ENCODE results near the gene BANF2.
"Not testable (repeated sequence)": the region's sequence is repeated elsewhere in the genome, so short reads cannot be mapped to it uniquely, and the experiment has no call there.

BANF2 gene

GRCh38 chr20:17707951-17708350, 8.2 kb downstream of the BANF2 start:
- DNase-seq (ENCODE audit: low read depth, low spot score); H3K27ac ChIP-seq: not testable (repeated sequence)

- DNase-seq (ENCODE audit: low read depth, low spot score): no peak
- H3K27ac ChIP-seq: no peak overlapping the region
Measured at GRCh38 chr20:17708675-17709360, 9.1 kb downstream of the BANF2 start.

GRCh38 chr20:17709361-17710293, 9.9 kb downstream of the BANF2 start:
- no peak for DNase-seq (ENCODE audit: low read depth, low spot score)
- H3K27ac ChIP-seq: no peak overlapping the region

GRCh38 chr20:17710379-17711266, 10.9 kb downstream of the BANF2 start:
- no peak overlapping the region for H3K27ac ChIP-seq
- DNase-seq (ENCODE audit: low read depth, low spot score): no peak

- H3K27ac ChIP-seq: no peak overlapping the region
Measured at GRCh38 chr20:17711267-17711627, 11.5 kb downstream of the BANF2 start.

GRCh38 chr20:17712201-17712600, 12.4 kb downstream of the BANF2 start:
- no peak overlapping the region for H3K27ac ChIP-seq
- DNase-seq (ENCODE audit: low read depth, low spot score): no peak

More at GRCh38 chr20:17711267-17711627, 11.5 kb downstream of the BANF2 start:
- no peak for DNase-seq (ENCODE audit: low read depth, low spot score)

GRCh38 chr20:17712708-17713107, 12.9 kb downstream of the BANF2 start:
- H3K27ac ChIP-seq: no peak overlapping the region
- no peak for DNase-seq (ENCODE audit: low read depth, low spot score)

GRCh38 chr20:17714597-17714996, 14.8 kb downstream of the BANF2 start:
- DNase-seq (ENCODE audit: low read depth, low spot score): no peak

GRCh38 chr20:17715075-17715474, 15.3 kb downstream of the BANF2 start:
- DNase-seq (ENCODE audit: low read depth, low spot score): no peak
- no peak overlapping the region for H3K27ac ChIP-seq

More at GRCh38 chr20:17714597-17714996, 14.8 kb downstream of the BANF2 start:
- H3K27ac ChIP-seq: no peak overlapping the region

- no peak for DNase-seq (ENCODE audit: low read depth, low spot score)
- H3K27ac ChIP-seq: no peak overlapping the region
Measured at GRCh38 chr20:17716331-17716730, 16.6 kb downstream of the BANF2 start.

GRCh38 chr20:17720755-17721154, 21.0 kb downstream of the BANF2 start:
- no peak for DNase-seq (ENCODE audit: low read depth, low spot score)
- no peak overlapping the region for H3K27ac ChIP-seq

- no peak overlapping the region for H3K27ac ChIP-seq
- DNase-seq (ENCODE audit: low read depth, low spot score): no peak
Measured at GRCh38 chr20:17721802-17722486, 22.2 kb downstream of the BANF2 start.

- no peak overlapping the region for H3K27ac ChIP-seq
- DNase-seq (ENCODE audit: low read depth, low spot score): no peak
Measured at GRCh38 chr20:17722493-17723300, 22.9 kb downstream of the BANF2 start.

GRCh38 chr20:17723301-17723691, 23.5 kb downstream of the BANF2 start:
- no peak overlapping the region for H3K27ac ChIP-seq
- no peak for DNase-seq (ENCODE audit: low read depth, low spot score)

GRCh38 chr20:17725094-17725835, 25.5 kb downstream of the BANF2 start:
- DNase-seq (ENCODE audit: low read depth, low spot score): no peak

GRCh38 chr20:17726902-17727301, 27.1 kb downstream of the BANF2 start:
- DNase-seq (ENCODE audit: low read depth, low spot score): no peak
- no peak overlapping the region for H3K27ac ChIP-seq

More at GRCh38 chr20:17725094-17725835, 25.5 kb downstream of the BANF2 start:
- no peak overlapping the region for H3K27ac ChIP-seq

GRCh38 chr20:17727351-17727750, 27.6 kb downstream of the BANF2 start:
- DNase-seq (ENCODE audit: low read depth, low spot score): no peak
- H3K27ac ChIP-seq: no peak overlapping the region

- no peak for DNase-seq (ENCODE audit: low read depth, low spot score)
- no peak overlapping the region for H3K27ac ChIP-seq
Measured at GRCh38 chr20:17728074-17728473, 28.3 kb downstream of the BANF2 start.

Data from epithelial cell of prostate (primary cell).